ENCODE data around the gene IL10.

Gene IL10

DNA sequence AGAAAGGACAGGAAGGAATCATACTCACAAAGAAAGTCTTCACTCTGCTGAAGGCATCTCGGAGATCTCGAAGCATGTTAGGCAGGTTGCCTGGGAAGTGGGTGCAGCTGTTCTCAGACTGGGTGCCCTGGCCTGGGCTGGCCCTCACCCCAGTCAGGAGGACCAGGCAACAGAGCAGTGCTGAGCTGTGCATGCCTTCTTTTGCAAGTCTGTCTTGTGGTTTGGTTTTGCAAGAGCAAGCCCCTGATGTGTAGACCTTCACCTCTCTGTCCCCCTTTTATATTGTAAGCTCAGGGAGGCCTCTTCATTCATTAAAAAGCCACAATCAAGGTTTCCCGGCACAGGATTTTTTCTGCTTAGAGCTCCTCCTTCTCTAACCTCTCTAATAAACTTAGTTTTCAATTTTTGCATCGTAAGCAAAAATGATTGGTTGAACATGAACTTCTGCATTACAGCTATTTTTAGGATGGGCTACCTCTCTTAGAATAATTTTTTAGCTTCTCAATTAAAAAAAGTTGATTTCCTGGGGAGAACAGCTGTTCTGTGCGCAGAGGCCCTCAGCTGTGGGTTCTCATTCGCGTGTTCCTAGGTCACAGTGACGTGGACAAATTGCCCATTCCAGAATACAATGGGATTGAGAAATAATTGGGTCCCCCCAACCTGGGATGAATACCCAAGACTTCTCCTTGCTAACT, at the start of gene IL10:
Gene IL10 (minus strand): TSS at position 252 of the 695 bp plus-strand sequence. CDS start 59 bp downstream, at position 193.
- no peak for DNase-seq (ENCODE audit: low spot score)

DNA sequence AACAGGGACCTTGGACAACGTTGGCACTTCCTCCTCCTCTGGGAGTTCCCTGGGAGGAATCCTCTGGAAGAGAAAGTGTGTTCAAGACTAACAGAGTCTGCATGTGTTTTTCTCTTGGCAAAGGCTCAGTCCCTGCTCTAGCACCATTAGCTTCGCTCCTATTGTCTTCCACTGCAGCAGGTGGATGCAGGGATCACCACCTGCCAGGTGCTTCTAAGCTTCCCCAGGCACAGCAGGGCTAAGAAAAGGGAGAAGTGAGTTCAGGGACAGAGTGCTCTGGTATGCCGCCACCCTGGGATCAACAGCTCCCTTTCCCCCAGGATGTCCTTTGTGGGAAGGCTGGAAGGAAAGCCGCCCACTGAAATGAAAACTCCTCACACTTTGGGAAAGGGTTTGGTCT, 49.2 kb upstream of the IL10 start:
- DNase-seq (ENCODE audit: low spot score) = no peak

DNA sequence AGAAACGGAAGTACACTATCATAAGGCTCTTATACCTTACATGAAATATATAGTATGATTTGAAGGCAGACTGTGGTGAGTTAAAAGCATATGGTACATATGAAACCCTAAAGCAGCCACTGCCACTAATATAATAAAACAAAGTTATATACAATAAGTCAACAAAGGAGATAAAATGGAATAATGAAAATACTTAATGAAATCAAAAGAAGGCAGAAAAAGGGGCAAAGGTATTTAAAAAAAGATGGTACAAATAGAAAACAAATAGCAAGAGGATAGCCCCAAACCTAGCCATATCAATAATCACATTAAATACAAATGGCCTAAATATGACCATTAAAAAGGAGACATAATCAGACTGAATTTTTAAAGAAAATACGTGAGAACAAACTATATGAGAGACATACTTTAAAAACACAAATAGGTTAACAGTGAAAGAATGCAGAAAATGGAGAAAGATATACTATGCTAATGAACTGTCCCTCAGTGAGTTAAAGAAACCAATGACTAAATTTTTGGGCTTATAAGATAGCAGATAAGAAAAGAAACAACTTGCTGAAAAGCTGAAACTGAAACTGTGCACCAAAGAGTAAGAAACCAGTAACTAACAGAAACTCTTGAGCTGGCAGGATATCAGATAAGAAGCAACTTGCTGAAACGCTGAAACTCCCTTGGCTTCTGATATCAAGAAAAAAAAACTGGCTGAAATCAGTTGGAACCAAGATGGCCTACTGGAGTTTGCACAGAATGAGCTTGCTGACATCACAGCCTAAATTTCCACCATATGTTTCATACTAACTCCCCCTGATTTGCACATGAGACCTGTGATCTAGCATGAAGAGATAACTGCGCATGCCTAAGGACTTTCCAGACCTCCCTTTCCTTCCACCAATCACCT, 44.3 kb upstream of the IL10 start:
- DNase-seq (ENCODE audit: low spot score) = peak; percentile 82

DNA sequence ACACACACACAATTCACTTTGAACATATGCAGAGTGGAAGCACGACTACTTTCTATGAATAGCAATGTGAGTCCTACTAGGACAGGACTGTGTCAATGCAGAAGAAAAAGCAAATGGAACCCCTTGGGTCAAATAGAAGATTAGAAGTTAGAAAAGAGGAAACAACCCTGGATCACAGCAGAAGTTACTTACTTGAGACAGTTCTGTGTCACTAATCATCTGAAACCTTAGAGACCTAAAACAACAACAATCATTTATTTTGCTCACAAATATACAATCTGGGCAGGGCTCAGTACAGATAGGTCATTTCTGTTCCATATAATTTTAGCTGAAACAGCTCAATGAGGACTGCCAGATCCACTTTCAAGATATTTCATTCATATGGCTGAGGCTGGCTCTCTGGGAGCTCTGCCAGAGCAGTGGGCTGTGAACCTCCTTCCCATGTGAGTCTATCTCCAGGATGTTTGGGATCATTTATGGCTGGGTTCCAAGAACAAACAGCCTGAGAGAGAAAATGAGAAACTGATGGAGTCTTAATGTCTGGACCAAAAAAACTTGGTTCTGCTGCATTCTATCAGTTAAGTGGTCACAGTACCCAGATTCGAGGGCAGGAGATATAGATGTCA, 42.5 kb upstream of the IL10 start:
- DNase-seq (ENCODE audit: low spot score) = no peak

DNA sequence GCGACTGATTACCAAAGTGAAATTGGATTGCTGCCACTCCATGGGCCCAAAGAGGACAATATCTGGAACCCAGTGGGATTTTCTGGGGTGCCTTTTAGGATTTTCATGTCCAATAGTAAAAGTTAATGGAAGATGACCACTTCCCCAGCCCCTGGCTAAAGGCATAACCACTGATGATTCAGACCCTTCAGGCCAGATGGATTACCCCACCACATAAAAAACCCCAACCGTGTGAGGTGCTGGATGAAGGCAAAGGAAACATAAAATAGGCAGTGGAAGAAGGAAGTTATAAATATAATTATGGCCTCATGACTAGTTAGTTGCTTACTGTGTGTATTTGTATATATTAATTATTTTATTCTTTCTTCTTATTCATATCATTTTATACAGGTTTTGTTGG, 40.2 kb upstream of the IL10 start:
- DNase-seq (ENCODE audit: low spot score) = no peak

DNA sequence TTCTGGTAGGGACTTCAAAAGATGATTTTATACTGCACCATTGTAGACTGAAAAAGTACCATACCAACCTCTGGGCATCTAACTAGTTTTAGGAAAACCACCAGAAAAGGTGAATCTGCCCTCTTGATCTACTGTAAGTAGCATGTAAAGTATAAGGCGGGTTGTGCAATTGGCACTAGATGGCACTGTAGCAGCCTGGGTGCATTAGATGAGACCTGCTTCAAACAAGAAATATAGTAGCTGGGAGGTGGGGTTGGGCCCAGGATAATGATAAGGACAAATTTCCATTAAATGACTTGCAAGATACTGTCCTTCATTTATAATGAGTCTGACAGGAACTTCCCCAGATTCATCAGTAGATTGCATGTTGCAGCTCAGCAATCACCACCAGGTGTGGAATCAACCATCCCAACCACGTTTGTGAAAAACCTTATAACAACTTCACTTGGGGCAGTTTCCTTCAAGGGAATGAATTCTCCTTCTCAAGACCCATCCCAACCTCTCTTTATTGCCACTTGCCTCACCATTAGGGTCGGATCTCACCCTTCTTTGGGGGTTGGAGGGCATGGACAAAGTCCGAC, 37.3 kb upstream of the IL10 start:
- DNase-seq (ENCODE audit: low spot score) = no peak

DNA sequence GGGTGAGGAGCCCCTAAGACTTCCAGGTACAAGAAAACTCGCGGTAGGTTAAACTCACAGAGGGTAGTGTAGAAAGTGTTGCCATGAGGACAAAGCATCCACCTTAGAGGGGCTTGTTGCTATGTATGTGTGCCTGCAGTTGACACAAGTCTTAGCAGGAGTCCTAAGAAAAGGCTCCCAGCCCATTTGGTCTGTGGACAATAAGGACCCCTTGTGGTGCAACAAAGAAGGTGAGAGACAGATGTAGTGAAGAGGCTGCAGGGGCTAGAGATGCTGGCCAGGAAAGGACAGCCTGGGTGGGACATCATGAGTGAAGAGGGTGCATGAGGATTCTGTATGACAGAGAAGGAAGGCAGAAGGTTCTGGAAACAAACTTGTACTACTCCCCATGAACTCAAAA, 36.3 kb upstream of the IL10 start:
- DNase-seq (ENCODE audit: low spot score) = peak; percentile 65

DNA sequence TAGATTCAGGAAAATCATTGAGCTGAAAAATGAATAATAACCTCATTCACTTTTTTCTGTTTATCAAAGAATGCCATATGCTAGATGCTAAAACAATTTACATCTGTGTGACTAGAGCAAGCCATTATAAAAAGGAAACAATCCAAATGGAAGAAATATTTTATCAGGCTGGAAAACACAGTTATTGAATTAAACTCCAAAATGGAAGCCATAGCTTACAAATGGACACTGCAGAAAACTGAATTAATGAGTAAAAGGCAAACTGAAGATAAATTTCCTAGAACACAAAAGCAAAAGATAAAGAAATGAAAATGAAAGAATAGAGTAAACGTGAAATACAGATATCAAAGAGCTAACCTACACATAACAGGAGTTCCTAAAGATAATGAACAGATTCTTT, 33.1 kb upstream of the IL10 start:
- no peak for DNase-seq (ENCODE audit: low spot score)

DNA sequence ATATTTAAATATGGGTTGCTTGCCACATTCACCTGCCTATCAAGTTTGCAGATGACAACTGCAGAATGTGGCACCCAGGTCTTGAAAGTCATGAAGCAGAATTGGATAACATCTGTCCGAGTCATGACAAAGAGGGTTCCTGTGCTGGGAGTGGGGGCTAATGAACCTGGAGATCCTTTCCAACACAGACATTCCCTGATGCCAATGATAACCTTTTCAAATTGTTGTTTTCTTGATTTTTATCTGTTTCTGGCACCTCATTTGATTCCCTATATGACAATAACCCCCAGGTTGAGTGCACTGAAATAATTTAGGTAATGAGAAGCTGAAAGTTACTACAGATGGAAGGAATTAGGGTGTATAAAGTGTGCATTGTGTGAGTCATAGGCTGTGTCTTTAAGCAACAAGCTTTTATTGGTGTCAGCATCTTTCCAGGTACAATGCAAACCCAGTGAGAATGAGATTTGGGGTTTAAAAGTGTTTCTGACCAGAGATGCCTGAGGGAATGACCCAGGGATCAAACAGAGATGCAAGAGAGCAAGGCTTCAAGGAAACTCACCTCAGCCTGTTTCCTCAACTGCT, 32.0 kb upstream of the IL10 start:
- no peak for DNase-seq (ENCODE audit: low spot score)

DNA sequence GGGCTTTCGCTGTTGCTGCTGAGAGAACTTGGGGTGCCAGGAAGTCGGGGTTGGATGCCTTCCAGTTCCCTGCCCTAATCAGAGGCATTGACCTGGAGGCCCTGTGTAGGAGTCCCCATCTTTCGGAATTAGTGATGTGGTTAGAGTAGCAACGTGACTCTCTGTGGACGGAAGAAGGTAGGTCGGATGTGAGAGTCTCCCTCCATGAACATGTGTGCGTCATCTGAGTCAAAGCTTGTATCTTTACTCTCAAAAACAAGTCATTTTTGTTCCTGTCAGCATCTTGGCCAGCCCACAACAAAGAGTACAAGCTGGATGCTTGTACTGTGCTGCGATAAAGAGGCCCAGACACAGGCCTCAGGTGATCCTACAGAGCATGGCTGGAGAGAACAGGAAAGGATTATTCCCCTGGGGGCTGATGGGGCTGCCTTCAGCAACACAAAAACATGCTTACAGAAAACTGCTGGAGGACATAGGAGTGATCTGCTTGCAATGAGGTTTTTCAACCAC, 31.0 kb upstream of the IL10 start:
- DNase-seq (ENCODE audit: low spot score) = peak; percentile 95

DNA sequence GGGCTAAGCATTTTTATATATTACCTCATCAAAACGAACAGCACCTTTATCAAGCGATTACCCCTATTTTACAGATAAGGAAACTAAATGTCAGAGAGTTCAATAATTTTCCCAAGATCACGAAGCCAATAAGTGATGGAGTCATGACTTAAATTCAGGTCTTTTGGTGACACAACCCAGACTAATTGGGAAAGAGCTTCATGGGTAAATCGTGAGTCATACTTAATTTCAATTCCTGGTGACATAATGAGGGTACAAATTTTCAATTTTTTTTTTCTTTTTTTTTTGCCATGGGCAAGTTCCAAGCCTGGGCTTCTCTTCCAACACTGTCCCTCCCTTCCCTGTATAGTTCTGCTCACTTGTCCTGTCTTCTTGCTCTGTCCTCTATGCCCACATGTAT, 30.1 kb upstream of the IL10 start:
- DNase-seq (ENCODE audit: low spot score) = no peak

DNA sequence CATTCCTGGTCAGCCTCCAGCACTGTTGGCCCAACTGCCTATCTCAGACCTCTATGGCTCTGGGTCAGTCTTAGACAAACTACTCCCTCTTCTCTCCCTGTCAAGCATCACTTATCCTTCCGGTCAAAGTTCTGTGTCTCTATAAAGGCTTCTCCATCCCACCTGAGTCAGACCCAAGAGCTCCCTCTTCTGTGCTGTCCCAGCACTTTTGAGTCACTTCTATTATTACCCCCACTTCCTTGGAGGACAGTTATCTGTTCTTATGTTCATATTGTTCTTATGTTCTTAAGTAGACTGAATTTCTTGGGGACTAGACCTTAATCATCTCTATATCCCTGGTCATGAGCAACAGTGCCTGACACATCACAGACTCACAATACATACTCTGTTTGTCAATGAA, 29.2 kb upstream of the IL10 start:
- DNase-seq (ENCODE audit: low spot score) = no peak

DNA sequence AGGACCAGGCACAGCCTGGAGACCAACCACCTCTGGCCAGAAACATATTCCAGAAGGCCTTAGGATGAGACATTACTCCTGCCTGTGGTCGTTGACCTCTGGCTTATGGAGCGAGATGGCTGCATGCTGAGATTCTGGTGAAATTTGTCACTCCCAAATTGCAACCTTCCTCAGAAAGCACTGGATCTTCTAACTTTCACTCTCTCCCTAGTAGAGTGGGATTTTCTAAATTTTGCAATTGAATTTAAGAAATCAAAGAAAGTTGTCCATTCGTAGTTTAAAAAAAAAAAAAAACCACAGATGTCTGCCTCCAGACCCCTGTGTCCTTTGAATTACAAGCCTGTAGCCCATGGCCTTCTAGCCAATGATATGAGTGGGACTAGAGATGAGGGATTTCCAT, 28.6 kb upstream of the IL10 start:
- DNase-seq (ENCODE audit: low spot score) = no peak

DNA sequence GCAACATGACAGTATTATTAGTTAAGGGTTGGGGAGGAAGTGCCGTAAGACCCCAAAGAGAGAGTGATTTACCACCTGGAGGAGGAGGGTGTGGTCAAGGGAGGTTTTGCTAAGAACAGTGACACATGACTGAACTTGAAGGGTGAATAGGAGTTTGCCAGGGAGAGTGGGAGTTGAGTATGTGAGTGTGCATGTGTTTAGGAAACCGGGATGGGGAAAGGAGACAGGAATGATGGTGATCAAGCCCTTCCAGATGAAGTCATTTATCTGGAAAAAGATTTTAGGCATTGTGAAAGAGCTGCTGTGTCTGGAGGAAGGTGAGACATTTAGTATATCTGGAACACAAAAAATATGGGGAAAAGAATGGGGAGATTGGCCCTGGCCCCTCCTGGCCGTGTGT, 28.1 kb upstream of the IL10 start:
- no peak for DNase-seq (ENCODE audit: low spot score)

DNA sequence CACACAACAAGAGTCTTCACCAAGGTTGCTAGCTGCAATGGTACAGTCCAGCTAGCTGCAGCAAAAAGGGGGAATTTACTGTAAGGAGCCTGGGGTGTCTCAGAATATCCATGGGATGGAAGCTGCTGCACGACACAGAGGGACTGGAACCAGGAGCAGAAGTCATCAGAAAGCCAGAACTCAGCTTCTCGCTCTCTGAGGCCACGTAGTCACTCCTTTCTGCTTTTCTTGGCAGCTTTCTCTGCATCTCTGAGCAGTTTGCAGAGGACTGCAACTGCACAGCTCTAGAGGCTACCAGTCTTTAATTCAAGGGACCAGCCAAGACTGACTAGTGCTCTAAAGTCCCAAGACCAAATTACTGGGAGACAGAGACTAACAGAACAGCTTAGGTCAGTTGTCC, 27.0 kb upstream of the IL10 start:
- DNase-seq (ENCODE audit: low spot score) = no peak

DNA sequence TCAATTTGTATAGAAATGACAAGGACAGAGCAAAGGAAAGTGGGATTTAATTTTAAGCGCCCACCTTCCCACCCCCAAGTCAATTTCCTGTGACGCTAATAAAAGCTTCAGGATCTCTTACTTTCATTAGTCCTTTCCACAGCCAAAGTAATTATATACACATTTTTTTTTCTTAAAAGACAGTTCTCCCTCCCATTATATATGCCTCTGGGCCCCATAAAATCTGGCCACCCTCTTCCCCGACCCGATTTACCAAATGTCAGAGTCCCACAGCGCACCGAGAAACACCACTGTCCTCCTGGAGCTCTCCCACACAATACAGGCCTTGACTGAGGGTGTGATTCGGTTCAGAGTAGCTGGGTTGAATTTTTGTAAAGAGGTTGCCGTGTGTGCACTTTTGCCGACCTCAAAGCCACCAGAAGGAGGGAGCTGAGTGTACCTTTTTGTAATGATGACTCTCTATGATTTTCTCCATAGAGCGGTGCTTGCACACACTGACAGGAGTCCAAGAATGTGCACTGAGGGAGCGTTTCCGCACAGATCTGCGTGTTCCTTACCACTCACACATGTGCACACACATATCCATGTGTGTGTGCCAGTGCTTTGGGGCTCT, 26.2 kb upstream of the IL10 start:
- DNase-seq (ENCODE audit: low spot score) = no peak

DNA sequence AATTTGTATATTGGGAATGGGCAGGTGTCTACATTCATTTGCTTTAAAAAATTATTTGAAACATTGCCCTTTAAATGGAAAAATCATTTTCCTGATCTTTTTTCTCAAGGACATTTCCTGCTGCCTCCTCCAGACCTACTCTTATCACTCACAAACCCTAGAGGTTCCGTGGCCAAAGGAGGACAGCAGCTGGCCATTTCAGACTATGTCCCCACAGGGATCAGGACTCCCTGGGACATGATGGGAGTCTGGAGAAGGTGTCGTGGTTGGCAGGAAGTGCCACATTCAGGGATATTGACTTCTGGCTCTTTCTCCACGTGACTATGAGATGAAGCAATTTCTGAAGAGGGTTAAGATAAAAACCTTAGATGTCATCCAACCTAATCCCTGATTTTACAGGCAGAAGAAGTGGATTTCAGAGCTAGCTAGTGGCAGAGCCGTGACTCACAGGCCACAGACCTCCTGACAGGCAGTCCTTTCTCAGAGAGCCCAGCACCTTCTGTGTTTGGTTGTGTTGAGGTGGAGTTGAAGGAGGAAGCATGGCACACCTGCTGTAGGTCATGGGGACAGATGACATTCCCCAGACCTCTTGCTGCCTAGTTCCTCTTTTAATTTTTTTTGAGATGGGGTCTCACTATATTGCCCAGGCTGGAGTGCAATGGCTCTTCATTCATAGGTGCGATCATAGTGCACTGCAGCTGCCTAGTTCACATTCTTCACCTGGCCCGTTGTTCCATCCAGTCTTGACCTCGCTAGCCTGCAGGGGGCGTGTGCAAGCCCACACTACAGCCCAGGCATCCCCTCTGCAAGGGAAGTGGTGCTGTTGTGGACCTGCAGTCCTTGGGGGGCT, 25.5 kb upstream of the IL10 start:
- DNase-seq (ENCODE audit: low spot score) = no peak

DNA sequence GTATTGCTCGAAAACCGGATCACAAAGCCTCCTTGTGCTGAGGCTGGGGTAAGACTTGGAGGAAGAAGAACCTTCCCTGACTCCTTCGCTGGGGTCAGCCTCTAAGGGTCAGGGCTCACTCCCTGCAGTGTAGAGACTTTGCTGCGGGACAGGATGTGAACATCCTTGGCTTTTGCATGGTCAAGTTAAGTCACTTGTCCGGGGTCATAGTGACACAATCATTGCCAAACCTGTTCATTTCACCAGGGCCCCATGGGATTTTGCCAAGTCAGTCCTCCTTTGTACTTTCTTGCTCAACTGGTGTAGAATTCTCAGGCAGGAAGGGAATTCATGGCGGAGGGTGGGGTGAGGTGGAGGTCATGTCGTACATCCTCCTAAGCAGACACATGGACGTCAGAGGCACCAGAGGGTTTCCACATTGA, 24.7 kb upstream of the IL10 start:
- no peak for DNase-seq (ENCODE audit: low spot score)

DNA sequence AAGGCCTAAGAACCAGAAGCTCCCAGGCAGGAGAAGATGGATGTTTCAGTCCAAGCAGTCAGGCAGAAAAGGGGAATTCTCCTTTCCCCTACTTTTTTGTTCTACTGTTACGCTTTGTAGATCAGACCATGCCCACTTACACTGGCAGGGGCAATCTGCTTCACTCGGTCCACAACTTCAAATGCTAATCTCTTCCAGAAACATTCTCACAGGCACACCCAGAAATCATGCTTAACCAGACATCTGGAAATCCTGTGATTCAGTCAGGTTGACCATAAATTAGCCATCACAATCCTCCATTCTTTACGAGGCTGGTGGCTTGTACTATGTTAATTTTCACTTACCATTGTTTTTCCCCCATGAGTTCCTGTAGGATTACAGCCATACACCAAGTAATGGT, 23.8 kb upstream of the IL10 start:
- DNase-seq (ENCODE audit: low spot score) = no peak

DNA sequence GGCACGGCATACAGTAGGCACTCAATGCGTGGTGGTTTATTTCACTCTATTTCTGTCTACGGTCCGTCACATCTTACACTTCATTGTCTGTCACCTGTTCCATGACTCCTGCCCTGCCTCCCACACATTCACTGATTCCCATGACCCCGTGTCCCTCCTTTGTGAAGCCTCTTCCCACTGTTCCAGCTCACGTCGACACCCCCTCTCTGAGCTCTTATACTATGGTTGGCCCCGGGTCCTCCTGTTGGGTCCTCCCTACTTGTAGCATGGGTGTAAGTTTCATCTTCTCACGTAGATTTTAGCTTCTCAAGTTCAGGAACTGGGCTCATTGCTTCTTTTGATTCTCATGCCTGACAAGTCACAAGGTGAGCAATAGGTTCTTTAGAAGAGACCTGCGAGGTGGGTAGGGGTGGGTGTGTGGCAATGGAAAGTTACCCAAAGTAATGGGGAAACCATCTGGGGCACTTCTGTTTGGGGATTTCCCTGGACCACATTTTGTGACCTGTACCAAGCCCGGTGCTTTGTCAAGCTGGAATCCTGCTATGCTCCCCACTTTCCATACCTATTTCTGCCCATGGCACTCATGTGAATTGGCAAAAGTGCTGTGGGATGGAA, 22.1 kb upstream of the IL10 start:
- no peak for DNase-seq (ENCODE audit: low spot score)
